Hepatocyte (in vitro differentiated cells): Measurements from ENCODE around the gene HYCC1.

Source experiments
- EZH2 ChIP-seq: fragments of 200-600 bp; sonication (generic); IDR thresholded peaks from 2 replicates; pipeline ENCODE4 v1.6.1; 2016; ENCODE audit warnings: antibody characterized with exemption, mild to moderate bottlenecking, borderline replicate concordance
- TF ChIP-seq, protein P1 (sequence below): fragments of 200-600 bp; sonication (generic); IDR thresholded peaks from 2 replicates; pipeline ENCODE4 v1.5.1; 2016; ENCODE audit warnings: antibody characterized with exemption, mild to moderate bottlenecking; ENCODE audit not compliant: poor library complexity

DNA sequence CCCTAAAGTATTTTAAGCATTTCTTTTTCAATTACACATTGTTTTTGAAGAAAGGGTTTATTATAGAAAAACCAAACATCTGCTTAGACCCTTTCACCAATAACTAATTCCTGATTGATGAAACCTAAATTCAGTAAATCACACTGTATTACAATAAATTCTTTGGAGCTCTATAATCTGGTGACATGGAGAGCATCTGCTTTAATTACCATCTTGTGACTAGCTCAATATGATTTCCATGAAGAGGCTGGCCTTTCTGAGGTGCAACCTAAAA is 9.7 kb downstream of the HYCC1 start:
- TF ChIP-seq, protein P1, sequence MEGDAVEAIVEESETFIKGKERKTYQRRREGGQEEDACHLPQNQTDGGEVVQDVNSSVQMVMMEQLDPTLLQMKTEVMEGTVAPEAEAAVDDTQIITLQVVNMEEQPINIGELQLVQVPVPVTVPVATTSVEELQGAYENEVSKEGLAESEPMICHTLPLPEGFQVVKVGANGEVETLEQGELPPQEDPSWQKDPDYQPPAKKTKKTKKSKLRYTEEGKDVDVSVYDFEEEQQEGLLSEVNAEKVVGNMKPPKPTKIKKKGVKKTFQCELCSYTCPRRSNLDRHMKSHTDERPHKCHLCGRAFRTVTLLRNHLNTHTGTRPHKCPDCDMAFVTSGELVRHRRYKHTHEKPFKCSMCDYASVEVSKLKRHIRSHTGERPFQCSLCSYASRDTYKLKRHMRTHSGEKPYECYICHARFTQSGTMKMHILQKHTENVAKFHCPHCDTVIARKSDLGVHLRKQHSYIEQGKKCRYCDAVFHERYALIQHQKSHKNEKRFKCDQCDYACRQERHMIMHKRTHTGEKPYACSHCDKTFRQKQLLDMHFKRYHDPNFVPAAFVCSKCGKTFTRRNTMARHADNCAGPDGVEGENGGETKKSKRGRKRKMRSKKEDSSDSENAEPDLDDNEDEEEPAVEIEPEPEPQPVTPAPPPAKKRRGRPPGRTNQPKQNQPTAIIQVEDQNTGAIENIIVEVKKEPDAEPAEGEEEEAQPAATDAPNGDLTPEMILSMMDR = no peak
- no peak for TF ChIP-seq EZH2
